A549 (cell line): ENCODE results near the gene SERPINE3. TPM values are rescaled to one million over a fixed set of nuclear protein-coding genes. Genes with fewer than 3 reads are reported as not detected.

Experiments used
- ATAC-seq, 2 experiments: fragments of 200-7000 bp in 1 of 2; fragments of >200 bp in 1 of 2; cut with Nextera tagmentation in 1 of 2; cut with Tn5 transposase in 1 of 2; 3 replicates each; pipeline versions ENCODE4 v1.8.0 to v1.9.1; 2018 to 2020; ENCODE audit warnings: mild to moderate bottlenecking in 1 of 2, moderate library complexity in 1 of 2
- CTCF ChIA-PET: fragments of 300-600 bp; sonication (Branson Sonifier 250); formaldehyde crosslinking; extraction: SDS; loops from one replicate; lab custom pipeline; 2021; ENCODE audit warnings: antibody characterized with exemption, inconsistent platforms; lab: Yijun Ruan, JAX
- POLR2A ChIA-PET: fragments of 350-600 bp; formaldehyde crosslinking; extraction: SDS; loops from one replicate; lab custom pipeline; 2021; ENCODE audit warnings: antibody characterized with exemption, inconsistent platforms; lab: Yijun Ruan, JAX
- DNase-seq, 2 experiments: peaks; one replicate each; pipeline versions ENCODE4 v3.0.0 to v3.0.0-alpha.2; 2011 to 2016; ENCODE audit warnings: low read depth in 1 of 2, low spot score in 1 of 2
- FAIRE-seq: peaks from 2 replicates; lab custom pipeline; 2011; peaks lifted over from hg19 to GRCh38; lab: Jason Lieb, UNC
- H3K27ac ChIP-seq, 2 experiments: fragments of >200 bp; sonication (Bioruptor Twin); formaldehyde crosslinking; 3 replicates each; pipeline ENCODE4 v1.5.1; 2016 to 2017
- H3K4me1 ChIP-seq: fragments of >200 bp; sonication (Bioruptor Twin); formaldehyde crosslinking; 3 replicates; pipeline ENCODE4 v1.6.1; 2016
- H3K4me2 ChIP-seq: fragments of >200 bp; sonication (Bioruptor Twin); formaldehyde crosslinking; 3 replicates; pipeline ENCODE4 v1.6.1; 2016
- H3K4me3 ChIP-seq: fragments of >200 bp; sonication (Bioruptor Twin); formaldehyde crosslinking; 3 replicates; pipeline ENCODE4 v1.5.1; 2016
- H3K9me3 ChIP-seq: fragments of >200 bp; sonication (Bioruptor Twin); formaldehyde crosslinking; 3 replicates; pipeline ENCODE4 v1.6.1; 2016
- ATOH8 ChIP-seq: fragments of 250-450 bp; sonication (Bioruptor Pico); IDR thresholded peaks from 2 replicates; pipeline ENCODE4 v1.5.0; 2020; ENCODE audit warnings: low read depth, mild to moderate bottlenecking, moderate library complexity
- BCL3 ChIP-seq: fragments of >200 bp; sonication (Bioruptor Twin); formaldehyde crosslinking; IDR thresholded peaks from 3 replicates; pipeline ENCODE4 v1.6.1; 2016
- CBX2 ChIP-seq: fragments of 200-600 bp; sonication (generic); IDR thresholded peaks from 2 replicates; pipeline ENCODE4 v1.6.1; 2016; ENCODE audit warnings: low read depth, mild to moderate bottlenecking, borderline replicate concordance
- CBX8 ChIP-seq: fragments of 200-600 bp; sonication (generic); IDR thresholded peaks from 2 replicates; pipeline ENCODE4 v1.6.1; 2016
- CHD2 ChIP-seq: fragments of 150-350 bp; IDR thresholded peaks from 2 replicates; pipeline ENCODE4 v1.6.1; 2014; ENCODE audit warnings: low read length; ENCODE audit not compliant: partially characterized antibody
- CHD4 ChIP-seq: fragments of 200-600 bp; sonication (generic); IDR thresholded peaks from 2 replicates; pipeline ENCODE4 v1.6.1; 2016; ENCODE audit warnings: antibody characterized with exemption, mild to moderate bottlenecking, borderline replicate concordance
- CTCF ChIP-seq: fragments of >200 bp; sonication (Bioruptor Twin); formaldehyde crosslinking; IDR thresholded peaks from 3 replicates; pipeline ENCODE4 v1.5.1; 2016
- E2F6 ChIP-seq: IDR thresholded peaks from 2 replicates; pipeline ENCODE4 v1.6.1; 2012; ENCODE audit warnings: low read depth, borderline replicate concordance
- ELK1 ChIP-seq: fragments of 150-350 bp; IDR thresholded peaks from 2 replicates; pipeline ENCODE4 v1.6.1; 2014; ENCODE audit warnings: low read depth, mild to moderate bottlenecking, low read length
- EP300 ChIP-seq, 2 experiments: fragments of >200 bp; sonication (Bioruptor Twin); formaldehyde crosslinking; IDR thresholded peaks; 2 replicates in 1 of 2; 3 replicates in 1 of 2; pipeline ENCODE4 v1.6.1; 2016 to 2017
- FOSB ChIP-seq: fragments of 250-450 bp; sonication (Bioruptor Pico); IDR thresholded peaks from 2 replicates; pipeline ENCODE4 v1.5.0; 2020; ENCODE audit warnings: mild to moderate bottlenecking, moderate library complexity
- FOXS1 ChIP-seq: fragments of 250-450 bp; sonication (Bioruptor Pico); IDR thresholded peaks from 2 replicates; pipeline ENCODE4 v1.5.0; 2020; ENCODE audit warnings: mild to moderate bottlenecking, moderate library complexity
- GATA3 ChIP-seq: IDR thresholded peaks from 2 replicates; pipeline ENCODE4 v1.6.1; 2012; ENCODE audit warnings: borderline replicate concordance
- HDAC2 ChIP-seq: fragments of 200-600 bp; sonication (generic); IDR thresholded peaks from 2 replicates; pipeline ENCODE4 v1.6.1; 2016
- HEYL ChIP-seq: fragments of 250-450 bp; sonication (Bioruptor Pico); IDR thresholded peaks from 2 replicates; pipeline ENCODE4 v1.8.0; 2021; ENCODE audit warnings: mild to moderate bottlenecking, moderate library complexity
- JUN ChIP-seq, 2 experiments: fragments of >200 bp; sonication (Bioruptor Twin); formaldehyde crosslinking; IDR thresholded peaks; 2 replicates in 1 of 2; 3 replicates in 1 of 2; pipeline ENCODE4 v1.6.1; 2016 to 2017
- KDM1A ChIP-seq: fragments of 200-600 bp; sonication (generic); IDR thresholded peaks from 2 replicates; pipeline ENCODE4 v1.6.1; 2016; ENCODE audit warnings: low read depth, mild to moderate bottlenecking
- MAZ ChIP-seq: fragments of 150-350 bp; IDR thresholded peaks from 2 replicates; pipeline ENCODE4 v1.6.1; 2014; ENCODE audit warnings: antibody characterized with exemption, low read depth, low read length, borderline replicate concordance
- PBX3 ChIP-seq: IDR thresholded peaks from 2 replicates; pipeline ENCODE4 v1.6.1; 2012
- PHF8 ChIP-seq: fragments of 200-600 bp; sonication (generic); IDR thresholded peaks from 2 replicates; pipeline ENCODE4 v1.6.1; 2016; ENCODE audit warnings: low read depth, mild to moderate bottlenecking, antibody characterized with exemption, moderate library complexity, borderline replicate concordance
- POLR2A ChIP-seq: IDR thresholded peaks from 2 replicates; pipeline ENCODE4 v1.6.1; 2012; ENCODE audit warnings: mild to moderate bottlenecking, low read length
- RARB ChIP-seq: fragments of 250-450 bp; sonication (Bioruptor Pico); IDR thresholded peaks from 2 replicates; pipeline ENCODE4 v1.8.0; 2021; ENCODE audit warnings: mild to moderate bottlenecking, moderate library complexity
- RCOR1 ChIP-seq: fragments of 150-350 bp; IDR thresholded peaks from 2 replicates; pipeline ENCODE4 v1.6.1; 2014; ENCODE audit warnings: antibody characterized with exemption, low read length, low read depth
- RNF2 ChIP-seq: fragments of 200-600 bp; sonication (generic); IDR thresholded peaks from 2 replicates; pipeline ENCODE4 v1.6.1; 2016; ENCODE audit warnings: low read depth, mild to moderate bottlenecking, antibody characterized with exemption, moderate library complexity, borderline replicate concordance
- SMC3 ChIP-seq: fragments of >200 bp; sonication (Bioruptor Twin); formaldehyde crosslinking; IDR thresholded peaks from 3 replicates; pipeline ENCODE4 v1.6.1; 2018; ENCODE audit warnings: inconsistent platforms
- SREBF2 ChIP-seq: fragments of 450-650 bp; IDR thresholded peaks from 2 replicates; pipeline ENCODE4 v1.6.1; 2014; ENCODE audit warnings: mild to moderate bottlenecking, moderate library complexity
- TP53 ChIP-seq: fragments of 250-450 bp; sonication (Bioruptor Pico); IDR thresholded peaks from 2 replicates; pipeline ENCODE4 v1.5.0; 2021; ENCODE audit warnings: mild to moderate bottlenecking, moderate library complexity
- ZNF302 ChIP-seq: fragments of 250-450 bp; sonication (Bioruptor Pico); IDR thresholded peaks from 2 replicates; pipeline ENCODE4 v1.9.0; 2021; ENCODE audit warnings: inconsistent platforms, mild to moderate bottlenecking, moderate library complexity
- WGBS: methylation state at CpG from one replicate; pipeline ENCODE4 v1.1.6; 2017; ENCODE audit errors: missing lambda C conversion rate; 5-methylcytosine and 5-hydroxymethylcytosine counted together
- polyA plus RNA-seq, 4 experiments: library from polyadenylated mRNA; depleted of rRNA in 3 of 4; stranded (reverse); fragments of >200 nt; fragmentation: RNase III in 1 of 4; extraction: RNeasy Plus Mini Kit Qiagen cat#74134 plus additional on column Dnase treatment in 1 of 4; gene quantifications; 2 replicates in 3 of 4; 3 replicates in 1 of 4; pipeline ENCODE4 v1.2.3, GENCODE V29; 2011 to 2017

The SERPINE3 gene
- polyA plus RNA-seq, 2 of the 4 experiments (the other 2 are of a cell fraction), result 0.09 TPM; not detected in 1

- Histone ChIP-seq H3K27ac (no peak overlapping the region), H3K9me3 (no peaks in the 10 kb centered on the region), H3K4me1 (peaks cover 11% of the 10 kb centered on the region; the same call in 1 of the 3 replicates), H3K4me2 (no peak overlapping the region), H3K4me3 (no peak overlapping the region)
- 44% methylated on average over 6 of the region's 6 CpGs for WGBS
- no peak for TF ChIP-seq SMC3
- no peak for TF ChIP-seq CHD4
- TF ChIP-seq PBX3, result no peak
- no peak for TF ChIP-seq CHD2
- TF ChIP-seq SREBF2, result no peak
- TF ChIP-seq ELK1, result no peak
- no peak for TF ChIP-seq HDAC2
- TF ChIP-seq CBX8, result no peak
- TF ChIP-seq RCOR1, result no peak
- no peak for TF ChIP-seq GATA3
- TF ChIP-seq KDM1A, result no peak
- TF ChIP-seq EP300 (IDR thresholded peaks at IDR 0.05), result no peak
- no peak for TF ChIP-seq E2F6
- no peak for TF ChIP-seq ATOH8 (CRISPR knock-in tag)
- no peak for TF ChIP-seq ZNF302 (CRISPR knock-in tag)
- TF ChIP-seq BCL3, result no peak
- TF ChIP-seq PHF8, result no peak
- TF ChIP-seq HEYL (CRISPR knock-in tag), result no peak
- TF ChIP-seq RNF2, result no peak
- TF ChIP-seq FOSB (CRISPR knock-in tag), result no peak
- no peak for FAIRE-seq
- no peak for DNase-seq
- POLR2A ChIA-PET, result no interaction called here
- no peak for ATAC-seq
- CTCF ChIA-PET, result interaction anchor here (1.6 kb wide), 1 partner anchor 143 kb away, joined by 4 read pairs; no protein-coding TSS in a partner anchor
These were observed 47.4 kb upstream of the SERPINE3 start for GRCh38 chr13:51292000-51292565.

GRCh38 chr13:51297556-51297955, 41.9 kb upstream of the SERPINE3 start:
- FAIRE-seq (no peak), DNase-seq (no peak), ATAC-seq (no peak)
- Histone ChIP-seq H3K4me2 (no peak overlapping the region), H3K27ac (no peak overlapping the region), H3K4me3 (no peak overlapping the region), H3K4me1 (no peaks in the 10 kb centered on the region), H3K9me3 (no peaks in the 10 kb centered on the region)
- no peak for TF ChIP-seq TP53
- TF ChIP-seq SMC3, result no peak
- no peak for TF ChIP-seq CBX2
- no peak for TF ChIP-seq CHD4
- TF ChIP-seq JUN (IDR thresholded peaks at IDR 0.05), result no peak
- TF ChIP-seq FOXS1 (CRISPR knock-in tag), result no peak
- TF ChIP-seq RARB (CRISPR knock-in tag), result no peak
- TF ChIP-seq KDM1A, result no peak
- TF ChIP-seq RNF2, result no peak
- no peak for TF ChIP-seq POLR2A
- no peak for TF ChIP-seq SREBF2
- TF ChIP-seq PHF8, result no peak
- no peak for TF ChIP-seq CTCF
- no peak for TF ChIP-seq MAZ
- 55% methylated on average over 2 of the region's 2 CpGs for WGBS
- ChIA-PET CTCF (interaction anchor here (1.2 to 4.9 kb wide), 3 partner anchors 11 to 186 kb away, joined by 3 to 29 read pairs (median 3); no protein-coding TSS in a partner anchor), POLR2A (no interaction called here)
